ENCODE measurements around the gene OSBPL10. TPM values are rescaled to one million over a fixed set of nuclear protein-coding genes. Genes with fewer than 3 reads are reported as not detected.

Gene OSBPL10
- total and polyA plus RNA-seq, 7 donors = 0.75 to 4.6 (median 2.3) TPM

DNA sequence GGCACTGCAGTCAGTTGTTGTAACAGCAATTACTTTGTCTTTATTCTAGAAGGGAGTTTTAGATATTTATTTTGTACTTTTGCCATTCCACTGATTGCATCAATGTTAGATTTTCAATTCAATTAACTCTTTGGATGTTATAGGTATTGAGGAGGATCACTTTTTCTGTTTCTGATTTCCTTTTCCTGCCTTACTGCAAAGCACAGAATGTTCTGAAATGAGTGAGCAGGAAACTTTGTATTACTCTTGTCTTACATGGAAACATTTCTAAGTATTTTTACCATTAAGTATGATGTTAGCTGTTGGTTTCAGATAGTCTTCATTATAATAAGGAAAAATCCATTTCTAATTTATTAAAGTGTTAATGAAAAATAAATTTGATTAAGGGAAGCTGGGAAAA is 80.5 kb downstream of the OSBPL10 start:
- Histone ChIP-seq H3K27ac (no peak overlapping the region), H3K4me3 (no peak overlapping the region), H3K27me3 (ENCODE audit: insufficient read depth in 3 of 3, low read length in 2 of 3) (no peaks in the 10 kb centered on the region), H3K4me1 (no peaks in the 10 kb centered on the region), H3K9me3 (no peaks in the 10 kb centered on the region), H3K36me3 (ENCODE audit: insufficient read depth in 1 of 2, low read depth in 1 of 2) (no peaks in the 10 kb centered on the region)
- intact Hi-C loops (cut with DNase I) = no loop called here
- DNase-seq (no peak), ATAC-seq (no peak)
- no peak for TF ChIP-seq CTCF (IDR thresholded peaks at IDR 0.05)

DNA sequence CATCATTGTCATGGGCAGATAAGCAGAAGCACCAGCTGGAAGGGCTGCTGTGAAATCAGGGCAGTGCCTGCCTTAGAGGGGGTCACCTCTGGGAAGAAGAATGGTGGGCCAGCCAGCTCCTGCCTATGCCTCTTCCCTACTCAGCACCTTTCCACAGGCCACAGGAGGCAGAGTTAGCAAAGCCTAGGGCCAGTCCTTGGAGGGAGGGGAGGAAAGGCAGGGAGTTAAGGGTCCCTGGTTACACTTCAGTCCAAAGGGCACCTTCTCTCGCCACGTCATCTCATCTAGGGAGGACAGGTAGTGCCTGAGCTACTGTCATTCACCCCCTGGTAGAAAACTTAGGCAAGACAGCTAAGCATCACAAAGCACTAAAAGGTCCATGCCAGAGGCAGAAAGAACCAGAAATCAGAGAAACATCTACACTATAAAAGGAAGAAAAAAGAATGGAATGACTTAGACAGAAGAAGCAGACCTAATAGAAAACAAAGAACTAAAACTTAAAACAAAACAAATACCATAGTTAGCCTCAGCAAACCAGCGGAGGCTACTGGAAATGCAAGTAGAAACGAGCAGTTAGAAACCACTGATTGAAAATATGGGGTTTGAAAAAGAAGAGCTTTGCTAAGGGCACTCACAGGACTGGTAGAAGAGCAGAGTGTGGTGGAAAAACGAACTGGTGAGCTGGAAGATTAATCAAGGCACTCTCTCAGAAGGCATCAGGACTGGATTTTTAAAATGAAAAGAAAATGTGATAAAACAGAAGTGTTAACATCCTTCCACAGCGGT is 84.2 kb downstream of the OSBPL10 start:
- Histone ChIP-seq H3K27me3 (ENCODE audit: insufficient read depth in 3 of 3, low read length in 2 of 3) (no peaks in the 10 kb centered on the region), H3K36me3 (ENCODE audit: insufficient read depth in 1 of 2, low read depth in 1 of 2) (no peaks in the 10 kb centered on the region), H3K27ac (no peak overlapping the region), H3K4me1 (no peaks in the 10 kb centered on the region), H3K9me3 (no peaks in the 10 kb centered on the region), H3K4me3 (no peak overlapping the region)
- no peak for TF ChIP-seq CTCF (IDR thresholded peaks at IDR 0.05)
- no peak for DNase-seq
- no peak for ATAC-seq
- intact Hi-C loops (cut with DNase I) = no loop called here
- 77 to 85% (median 85%) methylated on average over 6 of the region's 6 CpGs for WGBS, 3 donors

DNA sequence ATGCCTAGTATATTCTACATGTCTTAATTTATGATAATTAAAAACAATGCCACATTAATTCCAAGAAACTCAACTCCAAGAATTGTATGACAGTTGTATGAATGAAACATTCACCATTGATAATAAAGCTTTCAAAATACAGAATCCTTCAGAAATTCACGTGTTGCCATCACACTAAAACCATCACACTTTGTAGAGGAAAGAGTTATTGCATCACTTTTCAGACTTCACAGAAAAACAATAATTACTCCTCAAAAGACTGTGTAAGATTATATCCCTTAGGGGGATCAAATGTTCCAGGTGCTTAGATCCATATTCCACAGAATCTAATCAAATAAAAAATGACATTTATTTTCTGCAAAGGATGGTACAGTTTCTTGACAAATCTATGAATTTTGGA is 85.0 kb downstream of the OSBPL10 start:
- H3K36me3 ChIP-seq (ENCODE audit: insufficient read depth in 1 of 2, low read depth in 1 of 2) = no peaks in the 10 kb centered on the region
- no peak for DNase-seq
- no peaks in the 10 kb centered on the region for H3K9me3 ChIP-seq
- H3K4me3 ChIP-seq = no peak overlapping the region
- no peak for TF ChIP-seq CTCF (IDR thresholded peaks at IDR 0.05)
- no peak for ATAC-seq
- H3K27ac ChIP-seq = no peak overlapping the region
- intact Hi-C loops (cut with DNase I) = no loop called here
- no peaks in the 10 kb centered on the region for H3K27me3 ChIP-seq (ENCODE audit: insufficient read depth in 3 of 3, low read length in 2 of 3)
- 50 to 62% (median 54%) methylated on average over 1 of the region's 1 CpG for WGBS, 3 donors
- H3K4me1 ChIP-seq = no peaks in the 10 kb centered on the region

DNA sequence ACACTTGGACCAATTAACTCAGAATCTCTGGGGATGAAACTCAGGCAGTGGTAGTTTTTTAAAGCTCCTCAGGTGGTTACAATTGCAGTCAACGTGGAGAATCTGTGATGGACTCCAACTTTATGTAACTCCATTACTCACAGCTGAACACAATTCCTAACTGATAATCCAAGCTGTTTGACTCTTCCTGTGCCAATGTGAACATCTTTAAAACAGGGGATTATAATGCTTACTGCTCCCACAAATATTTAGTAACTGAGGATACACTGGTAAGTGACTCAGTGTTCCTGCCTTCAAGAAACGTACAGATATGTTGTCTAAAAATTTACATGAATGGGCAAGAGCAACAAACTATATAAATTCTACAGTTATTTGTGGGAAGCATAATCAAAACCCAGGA is 85.6 kb downstream of the OSBPL10 start:
- ATAC-seq (no peak), DNase-seq (no peak)
- no peaks in the 10 kb centered on the region for H3K4me1 ChIP-seq
- no peak overlapping the region for H3K27ac ChIP-seq
- H3K4me3 ChIP-seq = no peak overlapping the region
- H3K9me3 ChIP-seq = no peaks in the 10 kb centered on the region
- WGBS, 3 donors = 64 to 76% (median 69%) methylated on average over 2 of the region's 2 CpGs
- no peaks in the 10 kb centered on the region for H3K36me3 ChIP-seq (ENCODE audit: insufficient read depth in 1 of 2, low read depth in 1 of 2)
- intact Hi-C loops (cut with DNase I) = no loop called here
- no peak for TF ChIP-seq CTCF (IDR thresholded peaks at IDR 0.05)
- H3K27me3 ChIP-seq (ENCODE audit: insufficient read depth in 3 of 3, low read length in 2 of 3) = no peaks in the 10 kb centered on the region

Data from psoas muscle (tissue), 8 donors.